ENCODE results near the gene CMTM2. TPM values are rescaled to one million over a fixed set of nuclear protein-coding genes. Genes with fewer than 3 reads are reported as not detected.

Gene CMTM2
- total and polyA plus RNA-seq, 2 of the 4 experiments (the other 2 are of a cell fraction), result not detected

- DNase-seq, result no peak
- Histone ChIP-seq H3K36me3 (ENCODE audit: control insufficient read depth, insufficient read depth, low read length) (no peaks in the 10 kb centered on the region), H3K27me3 (ENCODE audit: control insufficient read depth, insufficient read depth, low read length) (peaks cover 36% of the 10 kb centered on the region), H3K4me1 (ENCODE audit: control insufficient read depth, insufficient read depth, low read length) (no peaks in the 10 kb centered on the region), H4K8ac (ENCODE audit: low read depth in 2 of 2, low read length in 2 of 2) (no peak overlapping the region), H3K79me1 (ENCODE audit: low read depth in 1 of 2, low read length in 2 of 2) (no peaks in the 10 kb centered on the region), H2BK5ac (ENCODE audit: low read depth, low read length, poor library complexity, severe bottlenecking) (no peak overlapping the region), H2BK20ac (ENCODE audit: low read depth, low read length) (no peak overlapping the region), H3K56ac (ENCODE audit: extremely low read depth, insufficient read depth, low read length) (no peak overlapping the region), H3K18ac (ENCODE audit: low read depth, low read length) (no peak overlapping the region), H4K91ac (ENCODE audit: insufficient read depth, low read depth, low read length) (no peak overlapping the region), H2AK9ac (replicated peaks; ENCODE audit: low read depth, low read length, poor library complexity) (no peak overlapping the region), H2AK5ac (ENCODE audit: low read depth, low read length) (no peak overlapping the region), H4K5ac (ENCODE audit: low read depth, low read length) (no peak overlapping the region), H3K4me2 (ENCODE audit: low read depth, low read length) (no peak overlapping the region), H2BK15ac (ENCODE audit: low read depth, low read length) (no peak overlapping the region), H3K4me3 (ENCODE audit: insufficient read depth, low read depth, low read length) (no peak overlapping the region), H2AFZ (replicated peaks; ENCODE audit: low read length, poor library complexity) (no peak overlapping the region), H3K9me1 (ENCODE audit: insufficient read depth, low read length) (no peaks in the 10 kb centered on the region), H3K27ac (ENCODE audit: insufficient read depth, low read length) (no peak overlapping the region), H3K9me3 (ENCODE audit: control insufficient read depth, insufficient read depth, low read length) (peaks cover 8% of the 10 kb centered on the region), H3K23ac (ENCODE audit: low read depth, low read length) (no peak overlapping the region), H3K9ac (ENCODE audit: low read depth, low read length) (no peak overlapping the region), H4K20me1 (ENCODE audit: insufficient read depth, low read length) (no peaks in the 10 kb centered on the region), H2BK120ac (ENCODE audit: low read depth, low read length) (no peak overlapping the region), H3K4ac (ENCODE audit: low read depth, low read length) (no peak overlapping the region), H3K14ac (replicated peaks; ENCODE audit: low read depth, low read length) (no peak overlapping the region)
- ChIA-PET POLR2A (ENCODE audit: unreplicated experiment) (no interaction called here), CTCF (no interaction called here)
- TF ChIP-seq FOS (IDR thresholded peaks at IDR 0.05; ENCODE audit: low read depth, low read length) (no peak), RCOR1 (IDR thresholded peaks at IDR 0.05; ENCODE audit: insufficient replicate concordance, low read length) (no peak), CHD1 (IDR thresholded peaks at IDR 0.05; ENCODE audit: low read depth, low read length) (no peak), RFX5 (IDR thresholded peaks at IDR 0.05; ENCODE audit: low read depth, low read length) (no peak), CEBPB (IDR thresholded peaks at IDR 0.05; ENCODE audit: low read depth, low read length) (no peak), USF2 (IDR thresholded peaks at IDR 0.05; ENCODE audit: low read depth, low read length) (no peak), MAFK (IDR thresholded peaks at IDR 0.05; ENCODE audit: low read depth, low read length) (no peak), SMC3 (IDR thresholded peaks at IDR 0.05; ENCODE audit: low read depth, low read length) (no peak), BHLHE40 (IDR thresholded peaks at IDR 0.05; ENCODE audit: low read depth, low read length) (no peak), MAZ (IDR thresholded peaks at IDR 0.05; ENCODE audit: borderline replicate concordance, low read depth, low read length) (no peak)
- TF ChIP-seq, protein P1, sequence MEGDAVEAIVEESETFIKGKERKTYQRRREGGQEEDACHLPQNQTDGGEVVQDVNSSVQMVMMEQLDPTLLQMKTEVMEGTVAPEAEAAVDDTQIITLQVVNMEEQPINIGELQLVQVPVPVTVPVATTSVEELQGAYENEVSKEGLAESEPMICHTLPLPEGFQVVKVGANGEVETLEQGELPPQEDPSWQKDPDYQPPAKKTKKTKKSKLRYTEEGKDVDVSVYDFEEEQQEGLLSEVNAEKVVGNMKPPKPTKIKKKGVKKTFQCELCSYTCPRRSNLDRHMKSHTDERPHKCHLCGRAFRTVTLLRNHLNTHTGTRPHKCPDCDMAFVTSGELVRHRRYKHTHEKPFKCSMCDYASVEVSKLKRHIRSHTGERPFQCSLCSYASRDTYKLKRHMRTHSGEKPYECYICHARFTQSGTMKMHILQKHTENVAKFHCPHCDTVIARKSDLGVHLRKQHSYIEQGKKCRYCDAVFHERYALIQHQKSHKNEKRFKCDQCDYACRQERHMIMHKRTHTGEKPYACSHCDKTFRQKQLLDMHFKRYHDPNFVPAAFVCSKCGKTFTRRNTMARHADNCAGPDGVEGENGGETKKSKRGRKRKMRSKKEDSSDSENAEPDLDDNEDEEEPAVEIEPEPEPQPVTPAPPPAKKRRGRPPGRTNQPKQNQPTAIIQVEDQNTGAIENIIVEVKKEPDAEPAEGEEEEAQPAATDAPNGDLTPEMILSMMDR (conservative IDR thresholded peaks at IDR 0.05; ENCODE audit: low read depth, low read length), result no peak
- ATAC-seq (ENCODE audit: low read depth), result no peak
- no CpG with 5 or more reads among the region's 3 CpGs for WGBS, 2 experiments (ENCODE audit: extremely low coverage in 2 of 2, insufficient read length in 1 of 2)
- intact Hi-C loops (cut with micrococcal nuclease), result no loop called here
- dilution Hi-C loops (cut with HindIII; ENCODE audit: low sequenced_read_pairs, unreplicated experiment), result no loop called here
- no TSS peak for BruUV-seq (replicated peaks)
- in situ Hi-C loops (cut with MboI; ENCODE audit: low sequenced_read_pairs), result no loop called here
These were observed 13.0 kb downstream of the CMTM2 start for GRCh38 chr16:66592241-66592640.
